Parathyroid adenoma (tissue), 2 donors: ENCODE results near the gene OR6Q1.

Source experiments
- H2AFZ ChIP-seq: fragments of 300-600 bp; sonication (generic); one replicate; pipeline ENCODE4 v1.7.0; 2017; ENCODE audit warnings: antibody characterized with exemption, mild to moderate bottlenecking
- H3K27ac ChIP-seq: fragments of 300-600 bp; sonication (generic); one replicate; pipeline ENCODE4 v1.7.0; 2017
- H3K27me3 ChIP-seq: fragments of 300-600 bp; sonication (generic); one replicate; pipeline ENCODE4 v1.7.0; 2017; ENCODE audit warnings: low read length; ENCODE audit not compliant: control insufficient read depth, insufficient read depth
- H3K36me3 ChIP-seq: fragments of 300-600 bp; sonication (generic); one replicate; pipeline ENCODE4 v1.7.0; 2017; ENCODE audit warnings: low read length; ENCODE audit not compliant: control insufficient read depth, insufficient read depth
- H3K4me1 ChIP-seq: fragments of 300-600 bp; sonication (generic); one replicate; pipeline ENCODE4 v1.7.0; 2017; ENCODE audit warnings: control low read depth
- H3K4me2 ChIP-seq: fragments of 300-600 bp; sonication (generic); one replicate; pipeline ENCODE4 v1.7.0; 2017; ENCODE audit warnings: low read length
- H3K4me3 ChIP-seq: fragments of 300-600 bp; sonication (generic); one replicate; pipeline ENCODE4 v1.7.0; 2017; ENCODE audit warnings: low read depth, low read length
- H3K79me2 ChIP-seq: fragments of 300-600 bp; sonication (generic); one replicate; pipeline ENCODE4 v1.7.0; 2017; ENCODE audit warnings: control low read depth
- H3K9ac ChIP-seq: fragments of 300-600 bp; sonication (generic); one replicate; pipeline ENCODE4 v1.7.0; 2017; ENCODE audit warnings: mild to moderate bottlenecking
- H3K9me3 ChIP-seq: fragments of 300-600 bp; sonication (generic); one replicate; pipeline ENCODE4 v1.7.0; 2017; ENCODE audit warnings: low read length; ENCODE audit not compliant: control insufficient read depth
- TF ChIP-seq, protein P1 (sequence below): fragments of 300-600 bp; sonication (generic); IDR thresholded peaks from one replicate; pipeline ENCODE4 v1.7.0; 2017; ENCODE audit warnings: antibody characterized with exemption, mild to moderate bottlenecking
- donor health status: primary hyperparathyroidism.

Gene OR6Q1

GRCh38 chr11:58047818-58048217, 17.1 kb downstream of the OR6Q1 start:
- H3K36me3 ChIP-seq, result no peaks in the 10 kb centered on the region
- H3K27ac ChIP-seq, result no peak overlapping the region
- H3K9me3 ChIP-seq, result no peaks in the 10 kb centered on the region
- H3K4me1 ChIP-seq, result no peaks in the 10 kb centered on the region
- H2AFZ ChIP-seq, result no peak overlapping the region
- TF ChIP-seq, protein P1, sequence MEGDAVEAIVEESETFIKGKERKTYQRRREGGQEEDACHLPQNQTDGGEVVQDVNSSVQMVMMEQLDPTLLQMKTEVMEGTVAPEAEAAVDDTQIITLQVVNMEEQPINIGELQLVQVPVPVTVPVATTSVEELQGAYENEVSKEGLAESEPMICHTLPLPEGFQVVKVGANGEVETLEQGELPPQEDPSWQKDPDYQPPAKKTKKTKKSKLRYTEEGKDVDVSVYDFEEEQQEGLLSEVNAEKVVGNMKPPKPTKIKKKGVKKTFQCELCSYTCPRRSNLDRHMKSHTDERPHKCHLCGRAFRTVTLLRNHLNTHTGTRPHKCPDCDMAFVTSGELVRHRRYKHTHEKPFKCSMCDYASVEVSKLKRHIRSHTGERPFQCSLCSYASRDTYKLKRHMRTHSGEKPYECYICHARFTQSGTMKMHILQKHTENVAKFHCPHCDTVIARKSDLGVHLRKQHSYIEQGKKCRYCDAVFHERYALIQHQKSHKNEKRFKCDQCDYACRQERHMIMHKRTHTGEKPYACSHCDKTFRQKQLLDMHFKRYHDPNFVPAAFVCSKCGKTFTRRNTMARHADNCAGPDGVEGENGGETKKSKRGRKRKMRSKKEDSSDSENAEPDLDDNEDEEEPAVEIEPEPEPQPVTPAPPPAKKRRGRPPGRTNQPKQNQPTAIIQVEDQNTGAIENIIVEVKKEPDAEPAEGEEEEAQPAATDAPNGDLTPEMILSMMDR, result no peak
- H3K4me2 ChIP-seq, result no peak overlapping the region
- H3K79me2 ChIP-seq, result no peaks in the 10 kb centered on the region
- no peak overlapping the region for H3K9ac ChIP-seq
- H3K27me3 ChIP-seq, result no peaks in the 10 kb centered on the region
- H3K4me3 ChIP-seq, result no peak overlapping the region

- Histone ChIP-seq H3K27ac (no peak overlapping the region), H3K79me2 (no peaks in the 10 kb centered on the region), H3K9ac (no peak overlapping the region), H3K9me3 (no peaks in the 10 kb centered on the region), H3K4me2 (no peak overlapping the region), H3K4me1 (no peaks in the 10 kb centered on the region), H3K27me3 (no peaks in the 10 kb centered on the region), H3K36me3 (no peaks in the 10 kb centered on the region), H3K4me3 (no peak overlapping the region), H2AFZ (no peak overlapping the region)
- TF ChIP-seq, protein P1, result no peak
These were observed 25.2 kb downstream of the OR6Q1 start for GRCh38 chr11:58055806-58056401.

- Histone ChIP-seq H3K79me2 (no peaks in the 10 kb centered on the region), H3K4me3 (no peak overlapping the region), H3K27ac (no peak overlapping the region), H3K36me3 (no peaks in the 10 kb centered on the region), H3K9ac (no peak overlapping the region), H3K4me2 (no peak overlapping the region), H3K27me3 (no peaks in the 10 kb centered on the region), H3K9me3 (no peaks in the 10 kb centered on the region), H2AFZ (no peak overlapping the region), H3K4me1 (no peaks in the 10 kb centered on the region)
- TF ChIP-seq, protein P1, result no peak
These were observed 26.7 kb downstream of the OR6Q1 start for GRCh38 chr11:58057481-58057880.

- H3K27me3 ChIP-seq, result no peaks in the 10 kb centered on the region
- no peak overlapping the region for H2AFZ ChIP-seq
- H3K4me1 ChIP-seq, result no peaks in the 10 kb centered on the region
- no peak overlapping the region for H3K4me3 ChIP-seq
- H3K9ac ChIP-seq, result no peak overlapping the region
- H3K79me2 ChIP-seq, result no peaks in the 10 kb centered on the region
- TF ChIP-seq, protein P1, result no peak
- H3K9me3 ChIP-seq, result no peaks in the 10 kb centered on the region
- H3K36me3 ChIP-seq, result no peaks in the 10 kb centered on the region
- no peak overlapping the region for H3K27ac ChIP-seq
- H3K4me2 ChIP-seq, result no peak overlapping the region
These were observed 27.7 kb downstream of the OR6Q1 start for GRCh38 chr11:58058276-58059006.

DNA sequence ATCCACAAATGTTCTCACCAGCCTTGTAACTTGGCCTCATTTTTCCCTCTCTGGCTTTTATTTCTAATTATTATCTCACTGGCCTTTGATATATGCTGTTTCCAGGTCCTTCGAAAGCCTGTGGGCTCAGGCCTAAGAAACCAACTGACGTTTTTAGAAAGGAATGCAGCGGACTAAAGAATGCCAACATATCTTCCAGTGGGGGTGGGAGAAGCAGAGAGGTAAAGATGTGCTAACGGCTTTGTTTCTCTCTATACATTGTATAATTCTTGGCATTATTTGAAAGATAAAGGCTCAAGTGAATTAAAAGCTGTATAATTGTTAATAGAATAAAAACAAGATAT, 28.2 kb downstream of the OR6Q1 start:
- Histone ChIP-seq H3K9ac (no peak overlapping the region), H3K27me3 (no peaks in the 10 kb centered on the region), H3K27ac (no peak overlapping the region), H3K36me3 (no peaks in the 10 kb centered on the region), H2AFZ (no peak overlapping the region), H3K79me2 (no peaks in the 10 kb centered on the region), H3K4me1 (no peaks in the 10 kb centered on the region), H3K4me2 (no peak overlapping the region), H3K9me3 (no peaks in the 10 kb centered on the region), H3K4me3 (no peak overlapping the region)
- TF ChIP-seq, protein P1, result no peak
